Measurements from ENCODE around the gene RARG.

RARG gene

DNA sequence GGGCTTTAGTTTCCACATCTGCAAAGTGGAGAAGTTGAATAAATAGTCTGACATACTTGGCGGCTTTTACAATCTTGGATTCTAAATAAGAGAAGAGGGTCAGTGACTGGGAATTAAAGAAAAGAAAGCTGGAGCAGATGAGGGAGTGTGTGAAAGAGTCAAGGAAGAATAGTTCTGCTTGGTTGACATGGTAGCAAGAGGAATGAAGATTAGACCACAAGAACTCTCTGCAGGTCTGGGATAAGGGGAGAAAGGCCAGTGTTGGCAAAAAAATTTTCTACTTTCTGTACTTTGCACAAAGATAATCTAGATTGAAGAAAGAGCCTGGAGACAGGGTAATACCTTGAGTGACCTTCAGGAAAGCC, 30.9 kb downstream of the RARG start (continued):
- TF ChIP-seq, protein P1, sequence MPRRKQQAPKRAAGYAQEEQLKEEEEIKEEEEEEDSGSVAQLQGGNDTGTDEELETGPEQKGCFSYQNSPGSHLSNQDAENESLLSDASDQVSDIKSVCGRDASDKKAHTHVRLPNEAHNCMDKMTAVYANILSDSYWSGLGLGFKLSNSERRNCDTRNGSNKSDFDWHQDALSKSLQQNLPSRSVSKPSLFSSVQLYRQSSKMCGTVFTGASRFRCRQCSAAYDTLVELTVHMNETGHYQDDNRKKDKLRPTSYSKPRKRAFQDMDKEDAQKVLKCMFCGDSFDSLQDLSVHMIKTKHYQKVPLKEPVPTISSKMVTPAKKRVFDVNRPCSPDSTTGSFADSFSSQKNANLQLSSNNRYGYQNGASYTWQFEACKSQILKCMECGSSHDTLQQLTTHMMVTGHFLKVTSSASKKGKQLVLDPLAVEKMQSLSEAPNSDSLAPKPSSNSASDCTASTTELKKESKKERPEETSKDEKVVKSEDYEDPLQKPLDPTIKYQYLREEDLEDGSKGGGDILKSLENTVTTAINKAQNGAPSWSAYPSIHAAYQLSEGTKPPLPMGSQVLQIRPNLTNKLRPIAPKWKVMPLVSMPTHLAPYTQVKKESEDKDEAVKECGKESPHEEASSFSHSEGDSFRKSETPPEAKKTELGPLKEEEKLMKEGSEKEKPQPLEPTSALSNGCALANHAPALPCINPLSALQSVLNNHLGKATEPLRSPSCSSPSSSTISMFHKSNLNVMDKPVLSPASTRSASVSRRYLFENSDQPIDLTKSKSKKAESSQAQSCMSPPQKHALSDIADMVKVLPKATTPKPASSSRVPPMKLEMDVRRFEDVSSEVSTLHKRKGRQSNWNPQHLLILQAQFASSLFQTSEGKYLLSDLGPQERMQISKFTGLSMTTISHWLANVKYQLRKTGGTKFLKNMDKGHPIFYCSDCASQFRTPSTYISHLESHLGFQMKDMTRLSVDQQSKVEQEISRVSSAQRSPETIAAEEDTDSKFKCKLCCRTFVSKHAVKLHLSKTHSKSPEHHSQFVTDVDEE (CRISPR knock-in tag; IDR thresholded peaks at IDR 0.05), result no peak
- TF ChIP-seq OSR1 (CRISPR knock-in tag; IDR thresholded peaks at IDR 0.05) (no peak), ZFP3 (CRISPR knock-in tag; IDR thresholded peaks at IDR 0.05) (no peak), PPARA (CRISPR knock-in tag; IDR thresholded peaks at IDR 0.05; ENCODE audit: borderline replicate concordance) (no peak), ZNF565 (CRISPR knock-in tag; conservative IDR thresholded peaks at IDR 0.05; ENCODE audit: low read depth) (no peak), ESRRG (CRISPR knock-in tag; IDR thresholded peaks at IDR 0.05) (no peak)
- TF ChIP-seq, protein P2, sequence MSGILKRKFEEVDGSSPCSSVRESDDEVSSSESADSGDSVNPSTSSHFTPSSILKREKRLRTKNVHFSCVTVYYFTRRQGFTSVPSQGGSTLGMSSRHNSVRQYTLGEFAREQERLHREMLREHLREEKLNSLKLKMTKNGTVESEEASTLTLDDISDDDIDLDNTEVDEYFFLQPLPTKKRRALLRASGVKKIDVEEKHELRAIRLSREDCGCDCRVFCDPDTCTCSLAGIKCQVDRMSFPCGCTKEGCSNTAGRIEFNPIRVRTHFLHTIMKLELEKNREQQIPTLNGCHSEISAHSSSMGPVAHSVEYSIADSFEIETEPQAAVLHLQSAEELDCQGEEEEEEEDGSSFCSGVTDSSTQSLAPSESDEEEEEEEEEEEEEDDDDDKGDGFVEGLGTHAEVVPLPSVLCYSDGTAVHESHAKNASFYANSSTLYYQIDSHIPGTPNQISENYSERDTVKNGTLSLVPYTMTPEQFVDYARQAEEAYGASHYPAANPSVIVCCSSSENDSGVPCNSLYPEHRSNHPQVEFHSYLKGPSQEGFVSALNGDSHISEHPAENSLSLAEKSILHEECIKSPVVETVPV (CRISPR knock-in tag; IDR thresholded peaks at IDR 0.05), result no peak
- TF ChIP-seq, protein P3, sequence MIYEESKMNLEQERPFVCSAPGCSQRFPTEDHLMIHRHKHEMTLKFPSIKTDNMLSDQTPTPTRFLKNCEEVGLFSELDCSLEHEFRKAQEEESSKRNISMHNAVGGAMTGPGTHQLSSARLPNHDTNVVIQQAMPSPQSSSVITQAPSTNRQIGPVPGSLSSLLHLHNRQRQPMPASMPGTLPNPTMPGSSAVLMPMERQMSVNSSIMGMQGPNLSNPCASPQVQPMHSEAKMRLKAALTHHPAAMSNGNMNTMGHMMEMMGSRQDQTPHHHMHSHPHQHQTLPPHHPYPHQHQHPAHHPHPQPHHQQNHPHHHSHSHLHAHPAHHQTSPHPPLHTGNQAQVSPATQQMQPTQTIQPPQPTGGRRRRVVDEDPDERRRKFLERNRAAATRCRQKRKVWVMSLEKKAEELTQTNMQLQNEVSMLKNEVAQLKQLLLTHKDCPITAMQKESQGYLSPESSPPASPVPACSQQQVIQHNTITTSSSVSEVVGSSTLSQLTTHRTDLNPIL (CRISPR knock-in tag; IDR thresholded peaks at IDR 0.05; ENCODE audit: low read depth), result no peak

DNA sequence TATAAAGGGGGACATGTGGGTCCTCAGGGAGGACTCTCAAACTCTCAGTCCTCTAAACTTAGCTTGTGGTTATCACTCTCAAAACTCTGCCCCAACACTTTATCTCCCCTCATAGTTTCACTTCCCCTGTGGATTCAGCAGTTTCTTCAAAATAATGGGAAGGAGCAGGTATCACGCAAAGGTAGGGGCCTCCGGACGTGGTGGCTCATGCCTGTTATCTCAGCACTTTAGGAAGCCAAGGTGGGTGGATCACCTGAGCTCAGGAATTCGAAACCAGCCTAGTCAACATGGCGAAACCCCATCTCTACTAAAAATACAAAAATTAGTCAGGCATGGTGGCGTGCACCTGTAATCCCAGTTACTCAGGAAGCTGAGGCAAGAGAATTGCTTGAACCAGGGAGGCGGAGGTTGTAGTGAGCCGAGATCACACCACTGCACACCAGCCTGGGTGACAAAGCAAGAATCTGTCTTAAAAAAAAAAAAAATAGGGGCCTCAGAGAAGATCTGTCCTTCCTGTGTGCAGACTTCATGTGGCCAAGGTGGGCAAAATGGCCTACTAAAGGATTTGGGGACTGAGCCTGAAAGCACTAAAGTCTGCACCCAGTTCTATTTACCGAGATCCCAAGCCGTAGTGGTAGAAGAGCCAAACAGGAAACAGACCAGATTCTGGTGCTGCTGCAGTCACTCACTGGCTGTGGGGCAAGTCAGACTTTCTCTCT, 31.4 kb downstream of the RARG start:
- TF ChIP-seq ZFP30 (CRISPR knock-in tag; IDR thresholded peaks at IDR 0.05) (no peak), BACH2 (CRISPR knock-in tag; IDR thresholded peaks at IDR 0.05; ENCODE audit: borderline replicate concordance) (no peak), ZNF70 (CRISPR knock-in tag; IDR thresholded peaks at IDR 0.05) (no peak), RARB (CRISPR knock-in tag; IDR thresholded peaks at IDR 0.05) (no peak), ISL1 (CRISPR knock-in tag; IDR thresholded peaks at IDR 0.05) (no peak), TOX (CRISPR knock-in tag; IDR thresholded peaks at IDR 0.05; ENCODE audit: borderline replicate concordance) (no peak), ZFP3 (CRISPR knock-in tag; IDR thresholded peaks at IDR 0.05) (no peak), ARNTL (CRISPR knock-in tag; IDR thresholded peaks at IDR 0.05; ENCODE audit: borderline replicate concordance, low read depth) (no peak), ESRRG (CRISPR knock-in tag; IDR thresholded peaks at IDR 0.05) (no peak), SNAI2 (CRISPR knock-in tag; IDR thresholded peaks at IDR 0.05) (no peak), PPARA (CRISPR knock-in tag; IDR thresholded peaks at IDR 0.05; ENCODE audit: borderline replicate concordance) (no peak)
- TF ChIP-seq, protein P4, sequence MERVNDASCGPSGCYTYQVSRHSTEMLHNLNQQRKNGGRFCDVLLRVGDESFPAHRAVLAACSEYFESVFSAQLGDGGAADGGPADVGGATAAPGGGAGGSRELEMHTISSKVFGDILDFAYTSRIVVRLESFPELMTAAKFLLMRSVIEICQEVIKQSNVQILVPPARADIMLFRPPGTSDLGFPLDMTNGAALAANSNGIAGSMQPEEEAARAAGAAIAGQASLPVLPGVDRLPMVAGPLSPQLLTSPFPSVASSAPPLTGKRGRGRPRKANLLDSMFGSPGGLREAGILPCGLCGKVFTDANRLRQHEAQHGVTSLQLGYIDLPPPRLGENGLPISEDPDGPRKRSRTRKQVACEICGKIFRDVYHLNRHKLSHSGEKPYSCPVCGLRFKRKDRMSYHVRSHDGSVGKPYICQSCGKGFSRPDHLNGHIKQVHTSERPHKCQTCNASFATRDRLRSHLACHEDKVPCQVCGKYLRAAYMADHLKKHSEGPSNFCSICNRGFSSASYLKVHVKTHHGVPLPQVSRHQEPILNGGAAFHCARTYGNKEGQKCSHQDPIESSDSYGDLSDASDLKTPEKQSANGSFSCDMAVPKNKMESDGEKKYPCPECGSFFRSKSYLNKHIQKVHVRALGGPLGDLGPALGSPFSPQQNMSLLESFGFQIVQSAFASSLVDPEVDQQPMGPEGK (CRISPR knock-in tag; IDR thresholded peaks at IDR 0.05; ENCODE audit: borderline replicate concordance), result no peak
- ATAC-seq, result no peak

DNA sequence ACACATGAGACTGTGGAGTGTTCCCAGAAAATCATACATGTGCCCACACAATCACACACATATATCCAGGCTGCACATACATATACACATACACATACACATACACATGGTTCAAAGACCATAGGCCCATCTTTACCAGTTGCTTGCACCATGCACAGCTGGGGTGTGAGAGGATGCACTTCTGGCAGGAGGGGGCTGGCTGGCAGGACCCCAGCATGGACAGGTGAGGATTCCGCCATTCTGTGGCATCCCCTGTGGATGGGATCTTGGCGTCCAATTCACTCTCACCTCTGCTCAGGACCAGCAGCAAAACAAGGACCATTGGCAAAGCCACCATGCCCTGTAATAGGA, 31.9 kb downstream of the RARG start:
- TF ChIP-seq ISL1 (CRISPR knock-in tag; IDR thresholded peaks at IDR 0.05) (no peak), OSR1 (CRISPR knock-in tag; IDR thresholded peaks at IDR 0.05) (no peak), ZFP3 (CRISPR knock-in tag; IDR thresholded peaks at IDR 0.05) (no peak), ZNF565 (CRISPR knock-in tag; conservative IDR thresholded peaks at IDR 0.05; ENCODE audit: low read depth) (no peak), GLIS3 (CRISPR knock-in tag; IDR thresholded peaks at IDR 0.05) (no peak), PPARA (CRISPR knock-in tag; IDR thresholded peaks at IDR 0.05; ENCODE audit: borderline replicate concordance) (no peak), TOX (CRISPR knock-in tag; IDR thresholded peaks at IDR 0.05; ENCODE audit: borderline replicate concordance) (no peak)
- TF ChIP-seq, protein P4 (CRISPR knock-in tag; IDR thresholded peaks at IDR 0.05; ENCODE audit: borderline replicate concordance), result no peak
- TF ChIP-seq, protein P2 (CRISPR knock-in tag; IDR thresholded peaks at IDR 0.05), result no peak
- TF ChIP-seq, protein P3 (CRISPR knock-in tag; IDR thresholded peaks at IDR 0.05; ENCODE audit: low read depth), result no peak
- ATAC-seq, result no peak

All from SK-N-SH treated with all-trans-retinoic acid at 6 μM for 48 hours (cell line).